ENCODE results near the gene REEP3.

DNA sequence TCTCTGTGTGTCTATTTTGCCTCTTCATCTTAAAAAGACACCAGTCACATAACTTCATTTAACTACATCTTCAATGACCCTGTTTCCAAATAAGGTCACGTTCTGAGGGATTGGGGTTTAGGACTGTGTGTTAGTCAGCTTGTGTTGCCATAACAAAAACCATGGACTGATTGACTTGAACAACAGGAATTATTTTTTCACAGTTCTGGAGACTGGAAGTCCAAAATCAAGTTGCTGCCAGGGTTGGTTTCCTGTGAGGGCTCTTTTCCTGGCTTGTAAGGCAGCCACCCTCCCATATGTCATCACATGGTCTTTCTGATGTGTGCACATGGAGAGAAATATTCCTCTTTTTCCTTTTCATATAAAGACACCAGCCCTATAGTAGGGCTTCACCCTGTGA lies 55.3 kb downstream of the REEP3 start:
- TF ChIP-seq, protein P1, sequence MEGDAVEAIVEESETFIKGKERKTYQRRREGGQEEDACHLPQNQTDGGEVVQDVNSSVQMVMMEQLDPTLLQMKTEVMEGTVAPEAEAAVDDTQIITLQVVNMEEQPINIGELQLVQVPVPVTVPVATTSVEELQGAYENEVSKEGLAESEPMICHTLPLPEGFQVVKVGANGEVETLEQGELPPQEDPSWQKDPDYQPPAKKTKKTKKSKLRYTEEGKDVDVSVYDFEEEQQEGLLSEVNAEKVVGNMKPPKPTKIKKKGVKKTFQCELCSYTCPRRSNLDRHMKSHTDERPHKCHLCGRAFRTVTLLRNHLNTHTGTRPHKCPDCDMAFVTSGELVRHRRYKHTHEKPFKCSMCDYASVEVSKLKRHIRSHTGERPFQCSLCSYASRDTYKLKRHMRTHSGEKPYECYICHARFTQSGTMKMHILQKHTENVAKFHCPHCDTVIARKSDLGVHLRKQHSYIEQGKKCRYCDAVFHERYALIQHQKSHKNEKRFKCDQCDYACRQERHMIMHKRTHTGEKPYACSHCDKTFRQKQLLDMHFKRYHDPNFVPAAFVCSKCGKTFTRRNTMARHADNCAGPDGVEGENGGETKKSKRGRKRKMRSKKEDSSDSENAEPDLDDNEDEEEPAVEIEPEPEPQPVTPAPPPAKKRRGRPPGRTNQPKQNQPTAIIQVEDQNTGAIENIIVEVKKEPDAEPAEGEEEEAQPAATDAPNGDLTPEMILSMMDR (conservative IDR thresholded peaks at IDR 0.05; ENCODE audit: low read length): no peak
- TF ChIP-seq EZH2phosphoT487 (IDR thresholded peaks at IDR 0.05; ENCODE audit: borderline replicate concordance): no peak

Data from Loucy (cell line).